ENCODE results near the gene NDUFA6.

The NDUFA6 gene

DNA sequence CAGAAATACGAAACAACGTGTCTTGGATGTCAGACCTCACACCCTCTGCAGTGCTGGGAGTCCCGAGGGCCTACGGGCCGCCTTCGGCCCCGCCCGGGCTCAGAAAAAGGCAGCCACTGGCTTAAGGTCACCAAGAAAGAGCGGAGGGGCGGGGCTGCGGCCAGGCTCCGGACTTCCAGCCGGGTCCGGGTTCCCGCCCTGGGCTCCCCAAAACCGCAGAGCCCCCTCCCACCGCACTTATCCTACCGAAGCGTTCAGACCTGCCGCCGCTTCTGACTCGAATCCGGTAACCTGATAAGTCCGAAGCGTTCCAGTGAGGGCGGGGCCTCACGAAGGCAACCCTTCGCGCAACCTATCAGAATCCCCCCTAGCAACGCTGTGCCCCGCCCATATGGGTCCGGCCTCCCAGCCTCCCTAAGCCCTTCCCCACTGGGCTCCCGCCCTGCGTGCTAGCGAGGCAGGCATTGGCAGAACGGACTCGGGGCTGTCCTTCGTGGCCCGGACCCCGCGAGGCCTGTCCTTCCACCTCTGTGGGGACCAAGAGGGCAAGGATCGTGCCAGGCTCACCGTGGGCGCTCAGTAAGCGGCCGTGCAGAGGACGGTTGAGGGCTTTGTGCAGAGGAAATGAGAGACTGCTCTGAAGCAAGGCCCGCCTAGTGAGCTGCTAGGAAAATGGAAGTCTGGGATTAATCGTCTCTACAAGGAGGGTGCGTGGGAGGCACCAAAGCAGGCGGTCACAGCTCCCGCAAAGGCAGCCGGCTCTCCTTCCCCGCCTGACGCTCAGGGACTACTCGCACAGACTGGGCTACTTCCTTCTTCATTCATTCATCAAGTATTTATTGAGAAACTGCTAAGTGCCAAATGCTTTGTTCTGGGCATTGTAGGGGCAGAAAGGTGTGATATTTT is 19.8 kb downstream of the NDUFA6 start, which contains the start of gene NAGA:
TSS of gene NAGA (minus strand) at position 296 of the 906 bp plus-strand sequence. CDS start 515 bp downstream, outside the sequence.
- Histone ChIP-seq H3K9me3 (ENCODE audit: control insufficient read depth, insufficient read depth, low read depth, low read length) (no peaks in the 10 kb centered on the region), H3K27ac (ENCODE audit: extremely low read depth, low read depth, low read length) (peak within 1 kb of the TSS; percentile 54), H3K36me3 (ENCODE audit: control insufficient read depth in 2 of 2, insufficient read depth in 1 of 2, low read length in 2 of 2) (peaks cover 4 to 33% of the 10 kb centered on the region in 2 experiments; a peak in 2 of 3 replicates), H3K4me3 (ENCODE audit: low read depth, low read length) (peak within 1 kb of the TSS; percentile 56), H3K4me1 (ENCODE audit: control insufficient read depth, insufficient read depth, low read length) (peaks cover 2% of the 10 kb centered on the region; the same call in 1 of the 2 replicates)
- CTCF ChIA-PET: interaction anchor here (0.6 to 1.4 kb wide), 4 partner anchors 9 to 405 kb away, joined by 3 to 7 read pairs (median 4); partner anchors contain the start of gene SMDT1
- POLR2A ChIA-PET: interaction anchor here (0.5 to 2.2 kb wide), 8 partner anchors 8 to 533 kb away, joined by 3 to 19 read pairs (median 5); partner anchors contain the start of genes CENPM, NDUFA6 and SMDT1
- TF ChIP-seq ZNF610 (tag by site-specific recombination; IDR thresholded peaks at IDR 0.05; ENCODE audit: borderline replicate concordance): 0 out of 2 replicates have a peak, but pooled peaks have one; percentile 31
- TF ChIP-seq ZSCAN18 (tag by site-specific recombination; IDR thresholded peaks at IDR 0.05): no peak
- no peak for TF ChIP-seq ZNF184 (tag by site-specific recombination; IDR thresholded peaks at IDR 0.05)
- peak; percentile 28; the same call in 1 of the 2 replicates for TF ChIP-seq ZSCAN30 (tag by site-specific recombination; IDR thresholded peaks at IDR 0.05)
- TF ChIP-seq ZNF132 (tag by site-specific recombination; IDR thresholded peaks at IDR 0.05; ENCODE audit: borderline replicate concordance): no peak
- TF ChIP-seq, protein P1, sequence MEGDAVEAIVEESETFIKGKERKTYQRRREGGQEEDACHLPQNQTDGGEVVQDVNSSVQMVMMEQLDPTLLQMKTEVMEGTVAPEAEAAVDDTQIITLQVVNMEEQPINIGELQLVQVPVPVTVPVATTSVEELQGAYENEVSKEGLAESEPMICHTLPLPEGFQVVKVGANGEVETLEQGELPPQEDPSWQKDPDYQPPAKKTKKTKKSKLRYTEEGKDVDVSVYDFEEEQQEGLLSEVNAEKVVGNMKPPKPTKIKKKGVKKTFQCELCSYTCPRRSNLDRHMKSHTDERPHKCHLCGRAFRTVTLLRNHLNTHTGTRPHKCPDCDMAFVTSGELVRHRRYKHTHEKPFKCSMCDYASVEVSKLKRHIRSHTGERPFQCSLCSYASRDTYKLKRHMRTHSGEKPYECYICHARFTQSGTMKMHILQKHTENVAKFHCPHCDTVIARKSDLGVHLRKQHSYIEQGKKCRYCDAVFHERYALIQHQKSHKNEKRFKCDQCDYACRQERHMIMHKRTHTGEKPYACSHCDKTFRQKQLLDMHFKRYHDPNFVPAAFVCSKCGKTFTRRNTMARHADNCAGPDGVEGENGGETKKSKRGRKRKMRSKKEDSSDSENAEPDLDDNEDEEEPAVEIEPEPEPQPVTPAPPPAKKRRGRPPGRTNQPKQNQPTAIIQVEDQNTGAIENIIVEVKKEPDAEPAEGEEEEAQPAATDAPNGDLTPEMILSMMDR (tag by site-specific recombination; IDR thresholded peaks at IDR 0.05): no peak
- TF ChIP-seq ZNF785 (tag by site-specific recombination; IDR thresholded peaks at IDR 0.05): no peak
- no peak for TF ChIP-seq BCL11B (tag by site-specific recombination; IDR thresholded peaks at IDR 0.05; ENCODE audit: low read depth)
- peak; percentile 37; the same call in 1 of the 2 replicates for TF ChIP-seq KLF16 (tag by site-specific recombination; IDR thresholded peaks at IDR 0.05)
- 0 out of 2 replicates have a peak, but pooled peaks have one; percentile 6 for TF ChIP-seq ZBTB21 (tag by site-specific recombination; IDR thresholded peaks at IDR 0.05)
- no peak for TF ChIP-seq ZNF701 (tag by site-specific recombination; IDR thresholded peaks at IDR 0.05)
- no peak for TF ChIP-seq ZNF830 (tag by site-specific recombination; IDR thresholded peaks at IDR 0.05; ENCODE audit: low read depth)
- peak; percentile 96 for TF ChIP-seq GLIS2 (tag by site-specific recombination; IDR thresholded peaks at IDR 0.05)
- TF ChIP-seq ZBTB6 (tag by site-specific recombination; IDR thresholded peaks at IDR 0.05): no peak
- no peak for TF ChIP-seq GLI2 (tag by site-specific recombination; IDR thresholded peaks at IDR 0.05; ENCODE audit: borderline replicate concordance, low read depth)
- no peak for TF ChIP-seq ZNF513 (tag by site-specific recombination; IDR thresholded peaks at IDR 0.05)
- TF ChIP-seq MZF1 (tag by site-specific recombination; IDR thresholded peaks at IDR 0.05; ENCODE audit: borderline replicate concordance): no peak
- TF ChIP-seq ZNF596 (tag by site-specific recombination; IDR thresholded peaks at IDR 0.05): no peak
- peak; percentile 53; the same call in 1 of the 2 replicates for TF ChIP-seq BCL11A (tag by site-specific recombination; IDR thresholded peaks at IDR 0.05; ENCODE audit: low read depth)
- peak; percentile 34; the same call in 1 of the 2 replicates for TF ChIP-seq ZNF394 (tag by site-specific recombination; IDR thresholded peaks at IDR 0.05; ENCODE audit: borderline replicate concordance)
- TF ChIP-seq, protein P2, sequence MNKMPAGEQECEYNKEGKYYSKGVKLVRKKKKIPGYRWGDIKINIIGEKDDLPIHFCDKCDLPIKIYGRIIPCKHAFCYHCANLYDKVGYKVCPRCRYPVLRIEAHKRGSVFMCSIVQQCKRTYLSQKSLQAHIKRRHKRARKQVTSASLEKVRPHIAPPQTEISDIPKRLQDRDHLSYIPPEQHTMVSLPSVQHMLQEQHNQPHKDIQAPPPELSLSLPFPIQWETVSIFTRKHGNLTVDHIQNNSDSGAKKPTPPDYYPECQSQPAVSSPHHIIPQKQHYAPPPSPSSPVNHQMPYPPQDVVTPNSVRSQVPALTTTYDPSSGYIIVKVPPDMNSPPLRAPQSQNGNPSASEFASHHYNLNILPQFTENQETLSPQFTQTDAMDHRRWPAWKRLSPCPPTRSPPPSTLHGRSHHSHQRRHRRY (tag by site-specific recombination; IDR thresholded peaks at IDR 0.05): no peak
- TF ChIP-seq OVOL3 (tag by site-specific recombination; IDR thresholded peaks at IDR 0.05): no peak
- TF ChIP-seq ZNF37A (tag by site-specific recombination; IDR thresholded peaks at IDR 0.05): no peak
- TF ChIP-seq ZNF23 (tag by site-specific recombination; IDR thresholded peaks at IDR 0.05; ENCODE audit: borderline replicate concordance): no peak
- no peak for TF ChIP-seq ZNF140 (tag by site-specific recombination; IDR thresholded peaks at IDR 0.05)
- TF ChIP-seq ZBTB44 (tag by site-specific recombination; IDR thresholded peaks at IDR 0.05): no peak
- peak; percentile 90 for TF ChIP-seq ZNF664 (tag by site-specific recombination; IDR thresholded peaks at IDR 0.05)
- TF ChIP-seq ZNF248 (tag by site-specific recombination; IDR thresholded peaks at IDR 0.05): no peak
